Activated T-cell treated with anti-CD3 and anti-CD28 coated beads for 4 hours (primary cell): ENCODE results near the gene IMPG1.

Experiments
- DNase-seq: peaks from one replicate; pipeline ENCODE4 v3.0.0-alpha.2; 2020

The IMPG1 gene

DNA sequence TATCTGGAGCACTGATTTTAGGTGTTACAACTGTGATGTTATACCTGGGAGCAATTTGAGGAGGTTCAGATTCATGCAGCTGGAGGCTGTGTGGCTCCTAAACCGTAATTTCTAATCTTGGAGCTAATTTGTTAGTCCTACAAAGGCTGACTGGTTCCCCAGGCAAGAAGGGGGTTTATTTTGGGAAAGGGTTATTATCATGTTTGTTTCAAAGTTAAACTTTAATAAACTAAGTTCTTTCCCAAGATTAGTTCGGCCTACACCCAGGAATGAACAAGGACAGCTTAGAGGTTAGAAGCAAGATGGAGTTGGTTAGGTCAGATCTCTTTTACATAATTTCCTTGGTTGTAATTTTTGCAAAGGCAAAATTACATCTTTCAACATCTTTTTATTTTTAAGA, 187.6 kb downstream of the IMPG1 start:
- DNase-seq, result no peak

DNA sequence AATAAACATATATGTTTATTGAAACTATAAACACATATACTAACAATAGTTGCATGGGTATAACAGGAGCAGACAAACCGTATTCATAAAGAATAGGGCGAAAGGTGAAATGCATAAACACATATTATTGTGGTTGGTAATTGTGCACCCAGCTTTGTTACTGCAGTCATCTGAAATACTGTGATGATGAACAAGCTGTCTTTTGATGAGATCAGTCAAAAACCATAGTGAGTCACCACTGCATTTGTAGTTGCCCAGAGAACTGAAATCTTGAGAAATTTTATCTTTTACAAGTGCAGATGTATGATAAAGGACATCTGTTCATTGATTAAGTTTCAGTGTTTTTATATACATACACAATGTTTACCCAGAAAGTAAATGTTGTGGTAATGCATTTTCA, 189.7 kb downstream of the IMPG1 start:
- DNase-seq, result no peak

- no peak for DNase-seq
Observed at GRCh38 chr6:75880305-75880704, 192.2 kb downstream of the IMPG1 start.

GRCh38 chr6:75876152-75876551, 196.3 kb downstream of the IMPG1 start:
- DNase-seq, result no peak

DNA sequence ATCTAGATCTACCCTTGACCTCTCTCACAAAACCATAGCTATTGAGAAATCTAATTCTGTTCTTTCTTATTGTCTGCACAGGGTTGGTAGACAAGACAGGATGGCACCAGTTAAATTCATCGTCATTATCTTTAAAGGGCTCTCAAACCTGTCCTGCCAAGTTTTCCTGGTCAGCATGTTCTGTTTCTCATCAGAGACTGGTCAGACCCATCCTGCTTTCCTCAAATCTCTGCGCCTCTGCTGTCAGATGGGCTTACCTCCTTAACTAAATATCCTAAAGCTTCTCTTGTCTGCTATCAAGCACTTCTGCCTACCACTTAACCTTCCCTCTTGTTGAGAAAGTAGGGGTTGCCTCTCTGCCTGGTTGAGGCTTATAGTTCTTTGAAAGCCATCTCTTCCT, 198.2 kb downstream of the IMPG1 start:
- DNase-seq, result no peak
